BLaER1 (cell line): ENCODE results near the gene DNALI1.
A peak's percentile ranks its signal among the peaks of the same experiment; 100 is the strongest.
"Not testable (repeated sequence)": the region's sequence is repeated elsewhere in the genome, so short reads cannot be mapped to it uniquely, and the experiment has no call there.

ENCODE experiments used
- H3K27ac ChIP-seq: shearing (Covaris generic); formaldehyde crosslinking; 2 replicates; pipeline ENCODE4 v1.8.1; 2022
- H3K27me3 ChIP-seq: shearing (Covaris generic); formaldehyde crosslinking; 2 replicates; pipeline ENCODE4 v1.8.1; 2022
- H3K36me3 ChIP-seq: shearing (Covaris generic); formaldehyde crosslinking; 2 replicates; pipeline ENCODE4 v1.8.1; 2022
- H3K4me1 ChIP-seq: shearing (Covaris generic); formaldehyde crosslinking; 2 replicates; pipeline ENCODE4 v1.8.1; 2022
- H3K4me2 ChIP-seq: shearing (Covaris generic); formaldehyde crosslinking; 2 replicates; pipeline ENCODE4 v1.8.1; 2022
- H3K4me3 ChIP-seq: shearing (Covaris generic); formaldehyde crosslinking; 2 replicates; pipeline ENCODE4 v1.8.1; 2022
- H3K9ac ChIP-seq: shearing (Covaris generic); formaldehyde crosslinking; 2 replicates; pipeline ENCODE4 v1.8.1; 2022
- H3K9me3 ChIP-seq: shearing (Covaris generic); formaldehyde crosslinking; 2 replicates; pipeline ENCODE4 v1.8.1; 2022
- H4K20me1 ChIP-seq: shearing (Covaris generic); formaldehyde crosslinking; 2 replicates; pipeline ENCODE4 v1.8.1; 2022
- Cebpa-rat ChIP-seq: shearing (Covaris generic); IDR thresholded peaks from 2 replicates; pipeline ENCODE4 v1.8.1; 2022

Gene DNALI1

DNA sequence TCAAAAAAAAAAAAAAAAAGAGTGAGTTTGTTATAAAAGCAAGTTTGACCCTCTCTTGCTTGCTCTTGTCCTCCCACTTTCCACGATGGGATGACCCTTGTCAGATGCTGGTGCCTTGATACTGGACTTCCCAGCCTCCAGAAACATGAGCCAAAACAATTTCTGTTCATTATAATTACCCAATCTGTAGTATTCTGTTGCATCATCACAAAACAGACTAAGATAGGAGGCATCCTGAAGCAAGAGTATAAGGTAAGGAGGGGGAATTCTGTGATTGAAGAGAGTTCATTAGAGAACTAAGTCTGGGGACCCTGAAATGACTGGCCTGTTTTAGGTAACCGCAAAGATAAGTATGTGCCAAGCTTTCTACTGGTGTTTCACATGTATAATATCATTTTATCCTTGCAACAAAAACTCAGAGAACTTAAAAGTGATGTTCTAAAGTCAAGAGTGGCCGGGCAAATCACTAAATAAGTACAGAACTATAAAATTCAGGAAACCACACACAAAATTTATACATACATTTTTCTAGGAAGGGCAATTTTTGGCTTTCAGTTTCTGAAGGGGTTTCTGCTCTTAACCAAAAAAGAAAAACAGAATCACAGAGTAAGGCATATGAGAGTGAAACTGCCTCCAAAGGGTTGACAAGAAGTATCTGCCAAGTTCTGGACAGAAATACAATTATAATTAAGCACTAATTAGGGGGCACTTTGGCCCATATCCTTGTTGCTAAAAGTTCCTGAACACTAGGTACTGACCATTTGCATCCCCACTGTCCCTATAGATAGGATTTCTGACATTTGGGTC, 14.0 kb downstream of the DNALI1 start:
- Histone ChIP-seq H3K27me3 (no peaks in the 10 kb centered on the region), H4K20me1 (no peaks in the 10 kb centered on the region), H3K27ac (no peak overlapping the region), H3K36me3 (peaks cover 100% of the 10 kb centered on the region), H3K4me3 (no peak overlapping the region), H3K4me1 (no peaks in the 10 kb centered on the region), H3K9me3 (no peaks in the 10 kb centered on the region), H3K4me2 (no peak overlapping the region), H3K9ac (no peak overlapping the region)
- TF ChIP-seq Cebpa-rat = no peak

DNA sequence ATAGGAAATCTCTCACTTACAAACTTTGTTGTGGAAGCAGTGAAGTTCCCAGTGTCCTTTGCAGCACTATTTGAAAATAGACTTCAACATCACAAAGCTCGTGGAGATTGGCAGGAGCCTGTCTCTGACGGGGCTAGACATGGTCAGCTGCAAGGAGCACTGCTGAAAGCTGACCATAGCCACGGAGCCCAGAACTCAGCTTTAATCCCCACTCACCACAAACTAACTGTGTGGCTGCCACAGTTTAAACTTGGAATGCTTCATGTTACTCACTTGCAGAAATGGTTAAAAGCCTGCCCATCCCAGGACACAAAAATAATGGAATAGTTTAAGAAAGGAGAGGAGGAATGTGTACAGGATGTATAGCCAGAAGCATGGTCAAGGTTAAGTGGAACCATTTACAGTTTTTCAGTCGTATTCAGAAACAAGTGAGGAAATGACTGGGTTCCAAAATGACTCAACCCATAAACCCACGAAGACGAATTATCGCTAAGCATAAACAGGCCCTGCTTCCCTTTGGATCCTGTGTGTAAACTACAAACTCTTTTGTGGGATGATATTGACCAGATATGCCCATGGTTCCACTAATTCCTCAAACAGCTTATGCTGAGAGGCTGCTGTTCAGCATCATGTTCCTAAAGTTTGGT, 18.2 kb downstream of the DNALI1 start:
- Histone ChIP-seq H3K27me3 (no peaks in the 10 kb centered on the region), H3K9ac (no peak overlapping the region), H3K4me2 (no peak overlapping the region), H3K27ac (no peak overlapping the region), H3K36me3 (peaks cover 100% of the 10 kb centered on the region), H3K4me3 (no peak overlapping the region), H4K20me1 (peaks cover 12% of the 10 kb centered on the region; the same call in 1 of the 2 replicates), H3K4me1 (no peaks in the 10 kb centered on the region), H3K9me3 (no peaks in the 10 kb centered on the region)
- TF ChIP-seq Cebpa-rat = no peak

GRCh38 chr1:37575692-37576091, 19.0 kb downstream of the DNALI1 start:
- Histone ChIP-seq H3K4me2 (no peak overlapping the region), H3K4me3 (no peak overlapping the region), H3K9me3 (no peaks in the 10 kb centered on the region), H3K4me1 (no peaks in the 10 kb centered on the region), H3K36me3 (peaks cover 100% of the 10 kb centered on the region), H3K27me3 (no peaks in the 10 kb centered on the region), H3K27ac (no peak overlapping the region), H4K20me1 (peaks cover 20% of the 10 kb centered on the region; the same call in 1 of the 2 replicates), H3K9ac (no peak overlapping the region)
- TF ChIP-seq Cebpa-rat = no peak

- H3K4me2 ChIP-seq, H3K9me3 ChIP-seq, H3K27me3 ChIP-seq, H3K9ac ChIP-seq, H3K27ac ChIP-seq, H3K4me3 ChIP-seq, H3K4me1 ChIP-seq: not testable (repeated sequence)
- peaks cover 63% of the 10 kb centered on the region for H4K20me1 ChIP-seq
- H3K36me3 ChIP-seq = peaks cover 100% of the 10 kb centered on the region
Measured at GRCh38 chr1:37584544-37584943, 27.8 kb downstream of the DNALI1 start.

DNA sequence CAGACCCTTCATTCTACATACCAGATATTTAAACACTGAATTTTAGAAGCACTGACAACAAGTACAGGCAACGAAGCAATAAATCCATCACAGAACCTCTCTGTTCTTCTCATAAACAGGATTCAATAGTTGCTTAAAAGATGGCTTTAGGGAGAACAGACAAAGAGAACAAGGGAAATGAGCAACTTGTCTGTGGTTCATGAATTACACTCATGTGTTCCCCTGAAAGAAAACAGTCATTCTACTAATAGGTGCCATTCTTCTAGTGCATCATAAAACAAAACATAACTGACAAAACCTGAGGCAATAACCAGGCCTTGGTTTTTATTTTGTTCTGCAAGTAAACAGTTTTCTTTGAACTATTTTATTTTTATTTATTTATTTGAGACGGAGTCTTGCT, 32.2 kb downstream of the DNALI1 start:
- no peaks in the 10 kb centered on the region for H3K27me3 ChIP-seq
- H3K27ac ChIP-seq = no peak overlapping the region
- H4K20me1 ChIP-seq = peaks cover 82% of the 10 kb centered on the region
- no peak overlapping the region for H3K4me3 ChIP-seq
- peaks cover 7% of the 10 kb centered on the region for H3K4me1 ChIP-seq
- no peak for TF ChIP-seq Cebpa-rat
- no peak overlapping the region for H3K9ac ChIP-seq
- no peaks in the 10 kb centered on the region for H3K9me3 ChIP-seq
- H3K36me3 ChIP-seq = peaks cover 100% of the 10 kb centered on the region
- no peak overlapping the region for H3K4me2 ChIP-seq

- Histone ChIP-seq H3K36me3 (peaks cover 55% of the 10 kb centered on the region), H3K4me1 (peaks cover 25% of the 10 kb centered on the region), H4K20me1 (peaks cover 67% of the 10 kb centered on the region), H3K4me2 (peak overlapping the region; percentile 97), H3K27ac (no peak overlapping the region), H3K27me3 (no peaks in the 10 kb centered on the region), H3K9ac (no peak overlapping the region), H3K9me3 (no peaks in the 10 kb centered on the region), H3K4me3 (no peak overlapping the region)
- no peak for TF ChIP-seq Cebpa-rat
Measured at GRCh38 chr1:37593726-37594125, 37.0 kb downstream of the DNALI1 start.

- TF ChIP-seq Cebpa-rat = no peak
- H3K36me3 ChIP-seq = peaks cover 36% of the 10 kb centered on the region
- no peaks in the 10 kb centered on the region for H3K9me3 ChIP-seq
- peak within 1 kb of the TSS; percentile 89 for H3K9ac ChIP-seq
- no peaks in the 10 kb centered on the region for H3K27me3 ChIP-seq
- H3K4me3 ChIP-seq = peak within 1 kb of the TSS; percentile 89
- H3K4me1 ChIP-seq = peaks cover 25% of the 10 kb centered on the region
- peak within 1 kb of the TSS; percentile 83 for H3K27ac ChIP-seq
- H4K20me1 ChIP-seq = peaks cover 49% of the 10 kb centered on the region
- peak within 1 kb of the TSS; percentile 97 for H3K4me2 ChIP-seq
Measured at GRCh38 chr1:37595440-37596181, 38.9 kb downstream of the DNALI1 start, which contains the start of gene GNL2. Gene GNL2, minus strand, starts transcription at chr1:37595937. Its CDS starts 115 bp downstream, at chr1:37595822.

GRCh38 chr1:37596182-37596667, 39.5 kb downstream of the DNALI1 start:
- no peak for TF ChIP-seq Cebpa-rat
- peak overlapping the region; percentile 89 for H3K9ac ChIP-seq
- H3K4me1 ChIP-seq = peaks cover 25% of the 10 kb centered on the region
- H3K4me3 ChIP-seq = peak overlapping the region; percentile 89
- peaks cover 30% of the 10 kb centered on the region for H3K36me3 ChIP-seq
- H3K27me3 ChIP-seq = no peaks in the 10 kb centered on the region
- H3K27ac ChIP-seq = no peak overlapping the region
- peaks cover 43% of the 10 kb centered on the region for H4K20me1 ChIP-seq
- H3K4me2 ChIP-seq = peak overlapping the region; percentile 97
- no peaks in the 10 kb centered on the region for H3K9me3 ChIP-seq

DNA sequence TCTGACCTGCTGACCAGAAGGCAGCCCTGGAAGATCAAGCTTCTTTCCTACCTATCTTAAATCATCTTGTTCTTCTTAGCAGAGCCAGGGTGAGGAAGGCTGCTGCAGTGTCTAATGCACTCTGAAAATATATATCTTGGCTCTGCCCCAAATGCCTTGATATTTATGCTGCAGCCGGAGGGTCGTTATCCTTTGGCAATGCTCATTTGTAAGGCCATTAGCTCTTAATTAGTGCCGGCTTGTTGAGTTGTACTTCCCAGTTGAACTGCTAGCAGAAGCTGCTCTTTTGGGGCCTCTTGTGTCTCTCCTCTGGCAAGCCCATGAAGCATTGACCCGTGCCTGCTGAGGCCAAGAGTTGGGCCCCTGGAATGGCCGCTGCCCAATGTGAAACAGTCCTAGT, 43.2 kb downstream of the DNALI1 start:
- no peak overlapping the region for H3K9ac ChIP-seq
- H3K4me3 ChIP-seq = no peak overlapping the region
- no peak for TF ChIP-seq Cebpa-rat
- H3K4me2 ChIP-seq = no peak overlapping the region
- H3K4me1 ChIP-seq = peaks cover 8% of the 10 kb centered on the region
- H3K9me3 ChIP-seq = no peaks in the 10 kb centered on the region
- H3K27ac ChIP-seq = no peak overlapping the region
- H3K27me3 ChIP-seq = no peaks in the 10 kb centered on the region
- peaks cover 6% of the 10 kb centered on the region for H4K20me1 ChIP-seq
- H3K36me3 ChIP-seq = no peaks in the 10 kb centered on the region
